OCI-LY7 (cell line): Measurements from ENCODE around the gene HPN. TPM values are rescaled to one million over a fixed set of nuclear protein-coding genes. Genes with fewer than 3 reads are reported as not detected.

Source experiments
- BruUV-seq: library from RNA; stranded (reverse); fragments of 400-500 nt; replicated peaks from 2 replicates; lab custom pipeline; 2021; lab: Mats Ljungman, UMichigan
- CTCF ChIA-PET: fragments of 300-600 bp; sonication (Branson Sonifier 250); formaldehyde crosslinking; loops from one replicate; lab custom pipeline; 2022; ENCODE audit warnings: antibody characterized with exemption; ENCODE audit not compliant: unreplicated experiment; lab: Charles Lee
- POLR2A ChIA-PET: fragments of 300-600 bp; sonication (Branson Sonifier 250); formaldehyde crosslinking; loops from one replicate; lab custom pipeline; 2022; ENCODE audit warnings: antibody characterized with exemption; lab: Charles Lee
- DNase-seq: peaks from one replicate; pipeline ENCODE4 v3.0.0-alpha.2; 2015; ENCODE audit warnings: low spot score
- H2AFZ ChIP-seq: fragments of 200-600 bp; sonication (generic), shearing (Covaris generic); 2 replicates; pipeline ENCODE4 v1.6.1; 2014; ENCODE audit warnings: mild to moderate bottlenecking, antibody characterized with exemption, low read length, moderate library complexity
- H3K27ac ChIP-seq: fragments of 200-600 bp; sonication (generic); 2 replicates; pipeline ENCODE4 v1.5.1; 2014; ENCODE audit warnings: mixed run types, low read depth, mild to moderate bottlenecking, moderate library complexity, low read length, inconsistent platforms; ENCODE audit not compliant: poor library complexity, severe bottlenecking
- H3K36me3 ChIP-seq: fragments of 200-600 bp; sonication (generic); 2 replicates; pipeline ENCODE4 v1.6.1; 2014; ENCODE audit warnings: mild to moderate bottlenecking, antibody characterized with exemption, low read length, moderate library complexity, mixed read lengths; ENCODE audit not compliant: insufficient read depth
- H3K4me1 ChIP-seq: fragments of 200-600 bp; sonication (generic); 2 replicates; pipeline ENCODE4 v1.5.1; 2014; ENCODE audit warnings: mild to moderate bottlenecking, low read length; ENCODE audit not compliant: insufficient read depth, poor library complexity, severe bottlenecking
- H3K4me2 ChIP-seq: fragments of 200-600 bp; sonication (generic); 2 replicates; pipeline ENCODE4 v1.6.1; 2014; ENCODE audit warnings: mild to moderate bottlenecking, low read length
- H3K4me3 ChIP-seq: fragments of 200-600 bp; sonication (generic); 2 replicates; pipeline ENCODE4 v1.5.1; 2014; ENCODE audit warnings: mild to moderate bottlenecking, low read depth, low read length; ENCODE audit not compliant: poor library complexity, severe bottlenecking
- H3K79me2 ChIP-seq: fragments of 200-600 bp; sonication (generic); 2 replicates; pipeline ENCODE4 v1.6.1; 2016; ENCODE audit warnings: low read depth, mild to moderate bottlenecking, low read length, moderate library complexity, mixed read lengths; ENCODE audit not compliant: insufficient read depth
- H3K9me2 ChIP-seq: fragments of 200-600 bp; sonication (generic); 2 replicates; pipeline ENCODE4 v1.6.1; 2016; ENCODE audit warnings: mild to moderate bottlenecking, low read length, mixed read lengths; ENCODE audit not compliant: insufficient read depth
- H3K9me3 ChIP-seq: fragments of 200-600 bp; sonication (generic); 2 replicates; pipeline ENCODE4 v1.6.1; 2014; ENCODE audit warnings: mild to moderate bottlenecking, mixed run types, low read length, mixed read lengths
- H4K20me1 ChIP-seq: fragments of 200-600 bp; sonication (generic); 2 replicates; pipeline ENCODE4 v1.6.1; 2014; ENCODE audit warnings: mild to moderate bottlenecking, antibody characterized with exemption, low read length, moderate library complexity, mixed read lengths; ENCODE audit not compliant: insufficient read depth
- CTCF ChIP-seq: fragments of 200-600 bp; sonication (generic); conservative IDR thresholded peaks from 2 replicates; pipeline ENCODE4 v1.5.1; 2014; ENCODE audit warnings: mild to moderate bottlenecking, antibody characterized with exemption, low read length, moderate library complexity, mixed read lengths
- EZH2phosphoT487 ChIP-seq: fragments of 200-600 bp; sonication (generic); IDR thresholded peaks from 2 replicates; pipeline ENCODE4 v1.6.1; 2018; ENCODE audit warnings: low read depth, borderline replicate concordance, mild to moderate bottlenecking, mixed run types, antibody characterized with exemption, low read length, moderate library complexity, mixed read lengths
- intact Hi-C: fragments of 100-400 bp; cut with micrococcal nuclease; formaldehyde crosslinking; loops from one replicate; pipeline ENCODE4 v1.10.0; 2022; ENCODE audit not compliant: unreplicated experiment
- total RNA-seq, 2 experiments: library from RNA; depleted of rRNA in 1 of 2; stranded (reverse); fragments of >200 nt in 1 of 2; shearing (Covaris generic) in 1 of 2; gene quantifications; 2 replicates each; pipeline ENCODE4 v1.2.3, GENCODE V29; 2014 to 2022

The HPN gene
- total RNA-seq, 2 experiments from 2014 or later: 0.17 to 0.19 TPM

- intact Hi-C loops: no loop called here
- Histone ChIP-seq H3K36me3 (peaks cover 93% of the 10 kb centered on the region), H3K79me2 (no peaks in the 10 kb centered on the region), H4K20me1 (no peaks in the 10 kb centered on the region), H3K9me3 (no peaks in the 10 kb centered on the region), H3K9me2 (no peaks in the 10 kb centered on the region), H2AFZ (no peak overlapping the region), H3K27ac (no peak overlapping the region), H3K4me3 (no peak overlapping the region), H3K4me1 (no peaks in the 10 kb centered on the region), H3K4me2 (no peak overlapping the region)
- no peak for DNase-seq
- ChIA-PET CTCF (no interaction called here), POLR2A (no interaction called here)
- TF ChIP-seq CTCF (no peak), EZH2phosphoT487 (no peak)
- BruUV-seq: no TSS peak
Measured at GRCh38 chr19:35024095-35024494, 17.4 kb upstream of the HPN start.

GRCh38 chr19:35025969-35026368 lies 15.6 kb upstream of the HPN start:
- intact Hi-C loops: no loop called here
- H4K20me1 ChIP-seq: no peaks in the 10 kb centered on the region
- no peak for DNase-seq
- H3K36me3 ChIP-seq: peaks cover 74% of the 10 kb centered on the region
- H3K4me3 ChIP-seq: no peak overlapping the region
- POLR2A ChIA-PET: no interaction called here
- CTCF ChIA-PET: no interaction called here
- no TSS peak for BruUV-seq
- no peaks in the 10 kb centered on the region for H3K79me2 ChIP-seq
- H3K4me1 ChIP-seq: no peaks in the 10 kb centered on the region
- TF ChIP-seq CTCF (no peak), EZH2phosphoT487 (no peak)
- no peaks in the 10 kb centered on the region for H3K9me3 ChIP-seq
- no peak overlapping the region for H2AFZ ChIP-seq
- no peaks in the 10 kb centered on the region for H3K9me2 ChIP-seq
- no peak overlapping the region for H3K27ac ChIP-seq
- no peak overlapping the region for H3K4me2 ChIP-seq

GRCh38 chr19:35026418-35026817 lies 15.1 kb upstream of the HPN start:
- intact Hi-C loops: no loop called here
- no peaks in the 10 kb centered on the region for H3K4me1 ChIP-seq
- no peak overlapping the region for H2AFZ ChIP-seq
- no peak overlapping the region for H3K4me3 ChIP-seq
- no peaks in the 10 kb centered on the region for H4K20me1 ChIP-seq
- H3K4me2 ChIP-seq: no peak overlapping the region
- no peaks in the 10 kb centered on the region for H3K79me2 ChIP-seq
- no peaks in the 10 kb centered on the region for H3K9me3 ChIP-seq
- POLR2A ChIA-PET: no interaction called here
- CTCF ChIA-PET: no interaction called here
- H3K9me2 ChIP-seq: no peaks in the 10 kb centered on the region
- BruUV-seq: no TSS peak
- DNase-seq: no peak
- peaks cover 70% of the 10 kb centered on the region for H3K36me3 ChIP-seq
- H3K27ac ChIP-seq: no peak overlapping the region
- TF ChIP-seq EZH2phosphoT487 (no peak), CTCF (no peak)
